Renal cortex interstitium (tissue), 11 donors: ENCODE results near the gene RAC2. TPM values are rescaled to one million over a fixed set of nuclear protein-coding genes. Genes with fewer than 3 reads are reported as not detected.
"Not testable (repeated sequence)": the region's sequence is repeated elsewhere in the genome, so short reads cannot be mapped to it uniquely, and the experiment has no call there.

Experiments used
- DNase-seq, 11 donors: peaks; one replicate each; pipeline ENCODE4 v3.0.0-alpha.2; 2013; ENCODE audit warnings: low read depth in 9 of 11, low spot score in 4 of 11; ENCODE audit errors: extremely low read depth in 1 of 11
- polyA plus RNA-seq, 3 donors: library from polyadenylated mRNA; unstranded; fragments of 120-200 nt; gene quantifications; one replicate each; pipeline ENCODE4 v1.2.1, GENCODE V29; 2013; ENCODE audit not compliant: insufficient read length in 3 of 3

Gene RAC2
- polyA plus RNA-seq, 3 donors = 5.2 to 6.7 (median 6.3) TPM

GRCh38 chr22:37260901-37261336 lies 16.9 kb upstream of the RAC2 start:
- DNase-seq = peak in 1 of 11 donors; percentile 50

GRCh38 chr22:37260155-37260795 lies 16.2 kb upstream of the RAC2 start:
- DNase-seq = no peak

- peak in 2 of 11 donors; percentile 34 to 41 for DNase-seq
These were observed 15.5 kb upstream of the RAC2 start for GRCh38 chr22:37259540-37260029.

- no peak for DNase-seq
These were observed 14.8 kb upstream of the RAC2 start for GRCh38 chr22:37258753-37259401.

GRCh38 chr22:37258005-37258752 lies 14.1 kb upstream of the RAC2 start:
- no peak for DNase-seq

GRCh38 chr22:37256075-37256726 lies 12.1 kb upstream of the RAC2 start:
- DNase-seq = no peak

- DNase-seq = no peak
These were observed 11.5 kb upstream of the RAC2 start for GRCh38 chr22:37255558-37256006.

- no peak for DNase-seq
These were observed 10.8 kb upstream of the RAC2 start for GRCh38 chr22:37254867-37255233.

GRCh38 chr22:37254209-37254866 lies 10.3 kb upstream of the RAC2 start:
- DNase-seq = no peak

- DNase-seq = no peak
These were observed 9.1 kb upstream of the RAC2 start for GRCh38 chr22:37253126-37253660.

GRCh38 chr22:37251836-37252235 lies 7.8 kb upstream of the RAC2 start:
- not testable (repeated sequence) for DNase-seq

GRCh38 chr22:37249986-37250385 lies 5.9 kb upstream of the RAC2 start:
- DNase-seq = no peak

- DNase-seq = no peak
These were observed 4.2 kb upstream of the RAC2 start for GRCh38 chr22:37248251-37248650.

GRCh38 chr22:37245740-37246139 lies 1.7 kb upstream of the RAC2 start:
- DNase-seq = no peak

- no peak for DNase-seq
These were observed 1.1 kb upstream of the RAC2 start for GRCh38 chr22:37244922-37245722.

GRCh38 chr22:37243402-37244113 lies 511 bp downstream of the RAC2 start:
- no peak for DNase-seq

GRCh38 chr22:37242395-37242918 lies 1.6 kb downstream of the RAC2 start:
- no peak for DNase-seq
